ENCODE measurements around the gene PLXNC1. TPM values are rescaled to one million over a fixed set of nuclear protein-coding genes. Genes with fewer than 3 reads are reported as not detected.
A peak's percentile ranks its signal among the peaks of the same experiment; 100 is the strongest.

The PLXNC1 gene
- polyA plus RNA-seq, 1 experiment = 4.8 TPM

DNA sequence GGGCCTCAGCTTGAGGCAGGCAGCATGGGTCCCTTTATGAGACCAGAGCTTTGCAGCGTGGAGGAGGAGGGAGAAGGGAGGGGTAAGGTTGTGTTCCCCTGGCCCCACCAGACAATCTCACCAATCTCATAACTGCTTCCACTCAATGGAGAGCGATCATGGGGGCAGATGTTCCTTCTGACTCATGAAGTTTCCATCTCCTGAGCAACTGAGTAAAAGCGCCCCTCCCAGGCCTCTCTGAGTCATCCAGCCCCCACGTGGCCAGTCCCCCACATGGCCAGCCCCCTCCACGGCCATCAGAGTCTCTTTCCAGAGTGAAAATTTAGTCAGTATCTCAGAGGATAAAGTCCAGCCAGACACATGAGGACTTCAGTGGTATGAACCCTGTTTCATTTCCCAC, 39.2 kb upstream of the PLXNC1 start:
- H3K4me3 ChIP-seq (ENCODE audit: low read depth, low read length) = no peak overlapping the region
- POLR2A ChIA-PET = no interaction called here
- H3K9me3 ChIP-seq (ENCODE audit: control insufficient read depth, insufficient read depth, low read length) = no peaks in the 10 kb centered on the region; the same call in 1 of the 2 replicates
- H3K27ac ChIP-seq (ENCODE audit: low read depth, low read length) = no peak overlapping the region
- DNase-seq (ENCODE audit: low read depth, low spot score) = peak; percentile 18
- peaks cover 6% of the 10 kb centered on the region for H3K27me3 ChIP-seq (ENCODE audit: control insufficient read depth, insufficient read depth, low read length)
- TF ChIP-seq, protein P1, sequence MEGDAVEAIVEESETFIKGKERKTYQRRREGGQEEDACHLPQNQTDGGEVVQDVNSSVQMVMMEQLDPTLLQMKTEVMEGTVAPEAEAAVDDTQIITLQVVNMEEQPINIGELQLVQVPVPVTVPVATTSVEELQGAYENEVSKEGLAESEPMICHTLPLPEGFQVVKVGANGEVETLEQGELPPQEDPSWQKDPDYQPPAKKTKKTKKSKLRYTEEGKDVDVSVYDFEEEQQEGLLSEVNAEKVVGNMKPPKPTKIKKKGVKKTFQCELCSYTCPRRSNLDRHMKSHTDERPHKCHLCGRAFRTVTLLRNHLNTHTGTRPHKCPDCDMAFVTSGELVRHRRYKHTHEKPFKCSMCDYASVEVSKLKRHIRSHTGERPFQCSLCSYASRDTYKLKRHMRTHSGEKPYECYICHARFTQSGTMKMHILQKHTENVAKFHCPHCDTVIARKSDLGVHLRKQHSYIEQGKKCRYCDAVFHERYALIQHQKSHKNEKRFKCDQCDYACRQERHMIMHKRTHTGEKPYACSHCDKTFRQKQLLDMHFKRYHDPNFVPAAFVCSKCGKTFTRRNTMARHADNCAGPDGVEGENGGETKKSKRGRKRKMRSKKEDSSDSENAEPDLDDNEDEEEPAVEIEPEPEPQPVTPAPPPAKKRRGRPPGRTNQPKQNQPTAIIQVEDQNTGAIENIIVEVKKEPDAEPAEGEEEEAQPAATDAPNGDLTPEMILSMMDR (IDR thresholded peaks at IDR 0.05; ENCODE audit: low read depth, low read length) = no peak
- CTCF ChIA-PET = no interaction called here

GRCh38 chr12:94110258-94110657, 38.1 kb upstream of the PLXNC1 start:
- CTCF ChIA-PET = interaction anchor here (2.3 kb wide), 1 partner anchor 8 kb away, joined by 10 read pairs; no protein-coding TSS in a partner anchor
- H3K27ac ChIP-seq (ENCODE audit: low read depth, low read length) = no peak overlapping the region

DNA sequence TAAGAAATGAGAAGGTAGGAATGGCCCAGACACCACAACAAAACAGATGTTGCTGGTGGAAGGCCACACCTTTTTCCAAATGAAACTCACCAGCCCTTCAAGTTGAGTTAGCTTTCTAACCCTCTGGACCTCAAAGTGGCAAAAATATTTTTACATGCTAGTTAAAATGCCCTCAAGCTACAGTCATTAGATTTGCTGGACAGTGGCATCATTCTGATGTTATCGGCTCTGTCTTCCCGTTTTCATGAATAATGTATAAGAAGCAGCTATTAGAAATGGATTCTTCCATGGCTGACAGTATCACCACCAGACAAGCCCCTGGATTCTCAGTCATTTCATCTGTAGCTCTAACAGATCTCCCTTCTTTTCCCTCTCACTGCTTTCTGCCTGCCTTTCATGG, 37.1 kb upstream of the PLXNC1 start:
- TF ChIP-seq, protein P1 (IDR thresholded peaks at IDR 0.05; ENCODE audit: low read depth, low read length) = no peak
- CTCF ChIA-PET = interaction anchor here (0.7 to 2.3 kb wide), 5 partner anchors 9 to 542 kb away, joined by 3 to 10 read pairs (median 4); no protein-coding TSS in a partner anchor
- H3K27me3 ChIP-seq (ENCODE audit: control insufficient read depth, insufficient read depth, low read length) = peaks cover 6% of the 10 kb centered on the region

More at GRCh38 chr12:94110258-94110657, 38.1 kb upstream of the PLXNC1 start:
- no peaks in the 10 kb centered on the region; the same call in 1 of the 2 replicates for H3K9me3 ChIP-seq (ENCODE audit: control insufficient read depth, insufficient read depth, low read length)
- H3K27me3 ChIP-seq (ENCODE audit: control insufficient read depth, insufficient read depth, low read length) = peaks cover 6% of the 10 kb centered on the region
- POLR2A ChIA-PET = no interaction called here
- no peak for DNase-seq (ENCODE audit: low read depth, low spot score)
- H3K4me3 ChIP-seq (ENCODE audit: low read depth, low read length) = no peak overlapping the region
- TF ChIP-seq, protein P1 (IDR thresholded peaks at IDR 0.05; ENCODE audit: low read depth, low read length) = no peak

GRCh38 chr12:94112121-94112520, 36.3 kb upstream of the PLXNC1 start:
- no peak overlapping the region for H3K4me3 ChIP-seq (ENCODE audit: low read depth, low read length)
- TF ChIP-seq, protein P1 (IDR thresholded peaks at IDR 0.05; ENCODE audit: low read depth, low read length) = no peak
- DNase-seq (ENCODE audit: low read depth, low spot score) = no peak
- ChIA-PET POLR2A (no interaction called here), CTCF (interaction anchor here (0.9 to 2.3 kb wide), 5 partner anchors 10 to 543 kb away, joined by 3 to 10 read pairs (median 4); no protein-coding TSS in a partner anchor)
- no peak overlapping the region for H3K27ac ChIP-seq (ENCODE audit: low read depth, low read length)
- no peaks in the 10 kb centered on the region; the same call in 1 of the 2 replicates for H3K9me3 ChIP-seq (ENCODE audit: control insufficient read depth, insufficient read depth, low read length)
- H3K27me3 ChIP-seq (ENCODE audit: control insufficient read depth, insufficient read depth, low read length) = peaks cover 6% of the 10 kb centered on the region

More for the DNA sequence above, 37.1 kb upstream of the PLXNC1 start:
- no peaks in the 10 kb centered on the region; the same call in 1 of the 2 replicates for H3K9me3 ChIP-seq (ENCODE audit: control insufficient read depth, insufficient read depth, low read length)
- H3K27ac ChIP-seq (ENCODE audit: low read depth, low read length) = no peak overlapping the region
- H3K4me3 ChIP-seq (ENCODE audit: low read depth, low read length) = no peak overlapping the region
- DNase-seq (ENCODE audit: low read depth, low spot score) = no peak
- POLR2A ChIA-PET = no interaction called here

GRCh38 chr12:94114166-94114565, 34.2 kb upstream of the PLXNC1 start:
- Histone ChIP-seq H3K4me3 (ENCODE audit: low read depth, low read length) (no peak overlapping the region), H3K27ac (ENCODE audit: low read depth, low read length) (no peak overlapping the region), H3K9me3 (ENCODE audit: control insufficient read depth, insufficient read depth, low read length) (no peaks in the 10 kb centered on the region; the same call in 1 of the 2 replicates), H3K27me3 (ENCODE audit: control insufficient read depth, insufficient read depth, low read length) (peaks cover 9% of the 10 kb centered on the region)
- DNase-seq (ENCODE audit: low read depth, low spot score) = no peak
- TF ChIP-seq, protein P1 (IDR thresholded peaks at IDR 0.05; ENCODE audit: low read depth, low read length) = no peak
- CTCF ChIA-PET = interaction anchor here (1.4 kb wide), 1 partner anchor 12 kb away, joined by 6 read pairs; no protein-coding TSS in a partner anchor
- POLR2A ChIA-PET = no interaction called here
